Mesenteric fat pad (tissue), 1 donor: Measurements from ENCODE around the gene NRXN3. TPM values are rescaled to one million over a fixed set of nuclear protein-coding genes. Genes with fewer than 3 reads are reported as not detected.

ENCODE experiments used
- DNase-seq: peaks from one replicate; pipeline ENCODE4 v3.0.0-alpha.2; 2020; ENCODE audit warnings: low spot score
- total RNA-seq: library from RNA; stranded (reverse); fragmentation: NEBNext Ultra II Directional; extraction: Animal tissue kit (Norgen Biotek cat#: 25700); gene quantifications from one replicate; pipeline ENCODE4 v1.2.1, GENCODE V29; 2021
- donor health status: DM: yes; HTN: yes; CAD: no.

The NRXN3 gene
- total RNA-seq, 1 donor from 2014 or later: 0.84 TPM

GRCh38 chr14:79451601-79452000 is 1281.4 kb downstream of the NRXN3 start:
- no peak for DNase-seq

GRCh38 chr14:79453276-79453675 is 1283.1 kb downstream of the NRXN3 start:
- DNase-seq: no peak

- DNase-seq: no peak
These were observed 1294.3 kb downstream of the NRXN3 start for GRCh38 chr14:79464468-79464867.

GRCh38 chr14:79465651-79466050 is 1295.5 kb downstream of the NRXN3 start:
- no peak for DNase-seq

GRCh38 chr14:79466938-79467527 is 1296.9 kb downstream of the NRXN3 start:
- no peak for DNase-seq

GRCh38 chr14:79467835-79468234 is 1297.7 kb downstream of the NRXN3 start:
- no peak for DNase-seq

- DNase-seq: no peak
These were observed 1298.3 kb downstream of the NRXN3 start for GRCh38 chr14:79468486-79468885.

GRCh38 chr14:79473651-79474050 is 1303.5 kb downstream of the NRXN3 start:
- DNase-seq: no peak

- DNase-seq: no peak
These were observed 1305.8 kb downstream of the NRXN3 start for GRCh38 chr14:79475887-79476532.

- DNase-seq: no peak
These were observed 1306.4 kb downstream of the NRXN3 start for GRCh38 chr14:79476552-79476951.

- DNase-seq: no peak
These were observed 1310.0 kb downstream of the NRXN3 start for GRCh38 chr14:79480212-79480611.

- no peak for DNase-seq
These were observed 1312.7 kb downstream of the NRXN3 start for GRCh38 chr14:79482825-79483224.

GRCh38 chr14:79483477-79484388 is 1313.6 kb downstream of the NRXN3 start:
- no peak for DNase-seq

- DNase-seq: no peak
These were observed 1317.5 kb downstream of the NRXN3 start for GRCh38 chr14:79487632-79488031.

GRCh38 chr14:79491161-79491560 is 1321.0 kb downstream of the NRXN3 start:
- no peak for DNase-seq

- no peak for DNase-seq
These were observed 1323.0 kb downstream of the NRXN3 start for GRCh38 chr14:79493081-79493645.

- no peak for DNase-seq
These were observed 1326.5 kb downstream of the NRXN3 start for GRCh38 chr14:79496701-79497100.

- DNase-seq: no peak
These were observed 1330.3 kb downstream of the NRXN3 start for GRCh38 chr14:79500489-79500888.

GRCh38 chr14:79502136-79502750 is 1332.1 kb downstream of the NRXN3 start:
- no peak for DNase-seq

GRCh38 chr14:79502751-79503148 is 1332.6 kb downstream of the NRXN3 start:
- DNase-seq: no peak

GRCh38 chr14:79510659-79511058 is 1340.5 kb downstream of the NRXN3 start:
- DNase-seq: no peak
